Rectal smooth muscle tissue (tissue), 1 donor: ENCODE measurements around the gene C4orf36.

Experiments used
- H3K27ac ChIP-seq: one replicate; pipeline ENCODE4 v1.7.0; 2013; ENCODE audit warnings: low read depth, low read length, inconsistent platforms
- H3K27me3 ChIP-seq: one replicate; pipeline ENCODE4 v1.7.0; 2013; ENCODE audit warnings: low read length; ENCODE audit not compliant: control insufficient read depth, insufficient read depth
- H3K36me3 ChIP-seq: one replicate; pipeline ENCODE4 v1.7.0; 2013; ENCODE audit warnings: low read length; ENCODE audit not compliant: control insufficient read depth, insufficient read depth
- H3K4me1 ChIP-seq: one replicate; pipeline ENCODE4 v1.7.0; 2013; ENCODE audit warnings: low read length; ENCODE audit not compliant: control insufficient read depth, insufficient read depth
- H3K4me3 ChIP-seq: one replicate; pipeline ENCODE4 v1.7.0; 2013; ENCODE audit warnings: low read length
- H3K9ac ChIP-seq: one replicate; pipeline ENCODE4 v1.7.0; 2013; ENCODE audit warnings: low read length

C4orf36 gene

DNA sequence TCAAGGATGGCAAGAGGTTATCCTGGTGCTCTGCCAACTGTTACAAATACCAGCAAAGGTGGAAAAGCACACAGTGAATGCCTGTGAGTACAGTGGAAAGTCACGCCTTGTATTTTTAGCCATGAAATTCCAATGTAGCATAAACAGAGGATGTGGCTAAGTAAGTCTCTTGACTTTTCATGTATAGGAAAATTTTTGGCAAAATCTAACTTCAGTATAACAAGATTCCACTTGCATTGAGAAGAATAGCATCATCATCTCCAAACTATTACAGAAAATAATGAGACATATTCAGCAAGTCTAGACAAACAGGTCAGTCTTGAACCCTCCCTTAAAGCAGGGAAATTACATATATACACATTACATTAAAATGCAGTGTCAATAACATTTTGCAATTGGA, 50.9 kb downstream of the C4orf36 start:
- no peak overlapping the region for H3K9ac ChIP-seq
- no peaks in the 10 kb centered on the region for H3K4me1 ChIP-seq
- H3K27me3 ChIP-seq: no peaks in the 10 kb centered on the region
- no peaks in the 10 kb centered on the region for H3K36me3 ChIP-seq
- H3K4me3 ChIP-seq: no peak overlapping the region
- H3K27ac ChIP-seq: no peak overlapping the region

DNA sequence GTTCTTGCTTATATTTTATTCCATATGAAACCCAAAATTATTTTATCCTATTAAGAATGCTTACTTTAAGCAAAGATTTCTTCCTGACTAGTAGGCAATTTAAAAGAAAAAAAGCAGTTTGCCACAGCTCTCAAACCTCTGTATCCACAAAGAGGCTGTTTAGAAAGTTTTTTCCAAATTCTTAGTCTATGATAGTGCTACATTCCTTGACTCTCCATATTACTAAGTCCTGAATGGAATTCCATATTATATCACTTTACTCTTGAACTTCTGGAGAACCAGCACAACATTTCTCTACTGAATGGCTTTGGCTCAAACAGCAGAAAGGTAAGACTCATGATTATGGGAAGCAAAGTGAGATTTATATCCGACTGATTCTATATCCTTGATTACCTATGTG, 51.4 kb downstream of the C4orf36 start:
- Histone ChIP-seq H3K4me1 (no peaks in the 10 kb centered on the region), H3K9ac (no peak overlapping the region), H3K36me3 (no peaks in the 10 kb centered on the region), H3K27me3 (no peaks in the 10 kb centered on the region), H3K27ac (no peak overlapping the region), H3K4me3 (no peak overlapping the region)

DNA sequence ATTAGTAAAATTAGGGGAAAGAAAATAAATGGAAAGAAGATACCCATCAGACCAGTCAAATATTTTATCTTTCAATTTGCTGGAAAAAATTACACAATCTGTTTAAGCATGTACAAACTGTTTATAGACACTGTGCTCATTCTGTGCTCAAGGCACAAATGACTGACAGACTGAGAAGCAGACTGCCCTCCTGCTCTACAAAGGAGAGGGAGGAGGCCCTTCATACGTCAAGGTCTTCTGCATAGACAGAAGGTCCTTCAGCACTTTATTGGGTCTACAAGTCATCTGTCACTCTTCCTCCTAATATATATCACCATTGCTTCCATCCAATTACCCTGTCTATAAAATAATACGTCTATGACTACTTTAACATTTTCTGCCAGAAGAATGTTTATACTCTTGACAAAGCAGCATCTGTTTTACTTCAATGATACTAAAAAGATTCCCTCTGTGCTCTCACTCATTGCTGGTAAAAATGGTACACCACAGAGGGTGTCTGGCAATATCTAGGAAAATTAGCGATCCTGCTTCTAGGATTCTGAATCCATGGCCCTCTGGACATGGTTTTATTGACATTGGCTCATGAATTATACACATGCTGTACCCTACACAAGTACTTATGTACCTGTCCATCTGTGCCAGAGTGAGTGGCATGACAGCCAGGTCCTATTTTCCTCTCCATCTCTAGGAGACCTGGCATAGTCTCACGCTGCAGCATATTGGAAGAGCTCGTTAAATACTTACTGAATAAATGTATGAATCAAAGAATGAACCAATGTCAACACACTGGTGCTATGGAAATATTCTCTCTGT, 54.3 kb downstream of the C4orf36 start:
- no peaks in the 10 kb centered on the region for H3K36me3 ChIP-seq
- no peak overlapping the region for H3K9ac ChIP-seq
- H3K27ac ChIP-seq: no peak overlapping the region
- H3K4me3 ChIP-seq: no peak overlapping the region
- no peaks in the 10 kb centered on the region for H3K27me3 ChIP-seq
- H3K4me1 ChIP-seq: no peaks in the 10 kb centered on the region

DNA sequence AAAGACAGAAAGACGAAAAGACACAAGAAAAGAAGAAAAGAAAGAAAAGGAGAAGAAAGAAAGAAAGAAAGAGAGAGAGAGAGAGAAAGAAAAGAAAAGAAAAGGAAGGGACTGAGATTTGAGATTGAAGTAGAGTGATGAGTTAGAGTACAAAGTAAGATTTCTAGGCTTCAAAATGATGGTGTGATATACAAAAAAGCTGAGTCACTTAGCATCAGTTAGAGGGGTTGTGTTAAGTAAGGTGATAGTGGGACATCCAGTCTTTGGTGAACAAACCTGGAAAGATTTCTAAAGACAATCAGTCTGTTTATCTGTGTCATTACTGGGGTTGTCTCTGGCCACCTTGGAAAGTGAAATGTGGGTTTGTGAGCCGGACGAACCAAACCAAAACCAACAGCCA, 56.5 kb downstream of the C4orf36 start:
- H3K4me3 ChIP-seq: no peak overlapping the region
- H3K36me3 ChIP-seq: no peaks in the 10 kb centered on the region
- H3K4me1 ChIP-seq: no peaks in the 10 kb centered on the region
- H3K9ac ChIP-seq: no peak overlapping the region
- no peaks in the 10 kb centered on the region for H3K27me3 ChIP-seq
- no peak overlapping the region for H3K27ac ChIP-seq

DNA sequence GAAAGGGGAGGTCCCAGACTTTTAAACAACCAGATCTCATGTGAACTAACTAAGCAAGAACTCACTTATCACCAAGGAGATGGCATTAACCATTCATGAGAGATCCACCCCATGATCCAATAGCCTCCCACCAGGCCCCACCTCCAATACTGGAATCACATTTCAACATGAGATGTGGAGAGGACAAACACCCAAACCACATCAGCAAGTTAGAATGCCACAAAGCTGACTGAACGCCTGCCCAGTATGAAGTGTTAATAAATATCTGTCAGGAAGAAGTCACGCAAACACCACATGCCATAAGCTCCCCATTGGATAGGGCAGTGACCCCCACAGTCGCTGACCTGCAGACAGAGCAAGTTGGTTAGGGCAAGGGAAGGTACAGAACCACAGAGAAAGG, 57.3 kb downstream of the C4orf36 start:
- Histone ChIP-seq H3K4me3 (no peak overlapping the region), H3K4me1 (no peaks in the 10 kb centered on the region), H3K9ac (no peak overlapping the region), H3K36me3 (no peaks in the 10 kb centered on the region), H3K27ac (no peak overlapping the region), H3K27me3 (no peaks in the 10 kb centered on the region)

DNA sequence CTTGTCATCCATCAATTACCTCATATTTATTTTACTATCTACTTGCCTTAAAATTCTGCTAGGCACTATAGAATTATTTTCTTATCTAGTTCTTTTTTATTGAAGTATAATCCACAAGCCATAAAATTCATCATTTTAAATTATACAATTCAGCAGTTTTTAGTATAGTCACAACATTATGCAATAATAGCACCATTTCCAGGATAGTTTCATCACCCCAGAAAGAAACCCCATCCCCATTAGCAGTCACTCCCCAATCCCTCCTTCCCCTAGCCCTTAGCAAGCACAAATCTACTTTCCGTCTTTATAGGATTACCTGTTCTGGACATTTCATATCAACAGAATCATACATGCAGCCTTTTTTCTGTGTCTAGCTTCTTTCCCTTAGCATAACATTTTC, 58.6 kb downstream of the C4orf36 start:
- Histone ChIP-seq H3K27me3 (no peaks in the 10 kb centered on the region), H3K4me1 (no peaks in the 10 kb centered on the region), H3K36me3 (no peaks in the 10 kb centered on the region), H3K9ac (no peak overlapping the region), H3K4me3 (no peak overlapping the region), H3K27ac (no peak overlapping the region)

DNA sequence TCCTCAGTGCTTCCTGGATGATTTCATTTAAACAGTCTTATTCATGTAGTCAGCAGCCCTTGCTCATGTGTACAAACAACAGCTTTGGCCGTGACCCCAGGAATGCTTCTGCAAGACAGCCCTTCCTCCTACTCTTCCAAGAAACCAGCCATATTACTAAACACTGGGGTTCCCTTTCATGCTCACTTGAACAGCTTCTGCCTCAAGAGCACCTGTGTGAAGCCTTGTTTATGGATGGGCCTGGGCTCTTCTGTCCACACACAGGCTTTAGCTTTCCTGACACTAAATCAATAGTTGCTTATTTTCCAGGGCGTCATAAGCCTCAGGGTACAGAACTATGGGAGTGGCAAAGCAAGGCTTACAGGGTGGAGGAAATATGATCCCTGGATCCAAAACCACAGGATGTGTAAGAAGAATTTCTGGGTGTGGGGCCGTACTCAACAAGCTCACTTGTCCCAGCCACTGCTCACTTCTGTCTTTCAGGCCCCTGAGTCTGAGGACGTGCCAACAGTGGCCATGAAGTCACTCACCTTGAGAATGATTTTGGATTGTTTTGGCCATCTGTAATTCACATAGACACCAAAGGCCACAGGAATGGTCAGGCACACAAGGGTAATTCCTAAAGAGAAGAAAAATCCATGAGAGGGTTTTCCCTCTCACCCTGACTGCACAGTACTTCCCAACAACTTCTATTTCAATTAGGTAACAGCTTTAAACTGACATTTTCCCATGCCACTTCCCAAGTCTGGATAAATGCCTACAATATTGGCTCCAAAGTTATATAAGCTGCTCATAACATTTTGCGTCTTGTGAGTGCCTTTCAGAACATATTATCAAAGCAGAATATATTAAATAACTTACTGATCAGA, 60.7 kb downstream of the C4orf36 start:
- no peak overlapping the region for H3K27ac ChIP-seq
- no peaks in the 10 kb centered on the region for H3K4me1 ChIP-seq
- H3K36me3 ChIP-seq: no peaks in the 10 kb centered on the region
- H3K4me3 ChIP-seq: no peak overlapping the region
- H3K9ac ChIP-seq: no peak overlapping the region
- no peaks in the 10 kb centered on the region for H3K27me3 ChIP-seq
